Measurements from ENCODE around the gene MLLT3.

GRCh38 chr9:20473515-20474013, 148.7 kb downstream of the MLLT3 start:
- TF ChIP-seq CTCF (IDR thresholded peaks at IDR 0.05; ENCODE audit: low read depth, low read length) (no peak), EZH2phosphoT487 (IDR thresholded peaks at IDR 0.05; ENCODE audit: low read depth) (no peak)

All from OCI-LY3 (cell line).